IMR-90 (cell line): Measurements from ENCODE around the gene ANKRD63. TPM values are rescaled to one million over a fixed set of nuclear protein-coding genes. Genes with fewer than 3 reads are reported as not detected.

Experiments used
- ATAC-seq: fragments of 200-7000 bp; cut with Tn5 transposase; 2 replicates; pipeline ENCODE4 v1.9.1; 2020; ENCODE audit warnings: low read depth, mild to moderate bottlenecking, moderate library complexity
- BruUV-seq: library from RNA; stranded (reverse); fragments of 400-500 nt; replicated peaks from 2 replicates; lab custom pipeline; 2021; lab: Mats Ljungman, UMichigan
- CTCF ChIA-PET: fragments of 300-600 bp; formaldehyde crosslinking; extraction: SDS; loops from one replicate; lab custom pipeline; 2021; ENCODE audit warnings: antibody characterized with exemption; lab: Yijun Ruan, JAX
- POLR2A ChIA-PET: fragments of 300-600 bp; sonication (Branson Sonifier 250); formaldehyde crosslinking; loops from one replicate; lab custom pipeline; 2022; ENCODE audit warnings: antibody characterized with exemption; ENCODE audit not compliant: unreplicated experiment; lab: Charles Lee
- DNase-seq: peaks from one replicate; pipeline ENCODE4 v3.0.0; 2013
- H2AFZ ChIP-seq: replicated peaks from 2 replicates; pipeline ENCODE3; 2013; ENCODE audit warnings: low read length, mild to moderate bottlenecking; ENCODE audit not compliant: poor library complexity
- H2AK5ac ChIP-seq: 2 replicates; pipeline ENCODE4 v1.6.1; 2013; ENCODE audit warnings: low read depth, low read length, inconsistent platforms
- H2AK9ac ChIP-seq: replicated peaks from 2 replicates; pipeline ENCODE3; 2013; ENCODE audit warnings: mild to moderate bottlenecking, low read depth, low read length, moderate library complexity; ENCODE audit not compliant: poor library complexity
- H2BK120ac ChIP-seq: 2 replicates; pipeline ENCODE4 v1.6.1; 2013; ENCODE audit warnings: low read depth, low read length, inconsistent platforms
- H2BK15ac ChIP-seq: 3 replicates; pipeline ENCODE4 v1.6.1; 2013; ENCODE audit warnings: low read depth, low read length, inconsistent platforms
- H2BK20ac ChIP-seq: 2 replicates; pipeline ENCODE4 v1.6.1; 2013; ENCODE audit warnings: low read depth, mild to moderate bottlenecking, inconsistent platforms, low read length, moderate library complexity
- H2BK5ac ChIP-seq: 2 replicates; pipeline ENCODE4 v1.6.1; 2013; ENCODE audit warnings: mild to moderate bottlenecking, low read depth, low read length, inconsistent platforms; ENCODE audit not compliant: poor library complexity, severe bottlenecking
- H3K14ac ChIP-seq: replicated peaks from 2 replicates; pipeline ENCODE4 v1.6.1; 2013; ENCODE audit warnings: low read depth, low read length, inconsistent platforms
- H3K18ac ChIP-seq: 2 replicates; pipeline ENCODE4 v1.6.1; 2013; ENCODE audit warnings: low read depth, low read length, control low read depth
- H3K23ac ChIP-seq: 2 replicates; pipeline ENCODE4 v1.6.1; 2013; ENCODE audit warnings: low read depth, low read length, inconsistent platforms
- H3K27ac ChIP-seq: 2 replicates; pipeline ENCODE4 v1.5.1; 2013; ENCODE audit warnings: mild to moderate bottlenecking, control low read depth, low read length; ENCODE audit not compliant: insufficient read depth
- H3K27me3 ChIP-seq: 2 replicates; pipeline ENCODE4 v1.6.1; 2013; ENCODE audit warnings: low read length; ENCODE audit not compliant: control insufficient read depth, insufficient read depth
- H3K36me3 ChIP-seq: 2 replicates; pipeline ENCODE4 v1.6.1; 2013; ENCODE audit warnings: low read length, mixed read lengths; ENCODE audit not compliant: control insufficient read depth, insufficient read depth
- H3K4ac ChIP-seq: 2 replicates; pipeline ENCODE4 v1.6.1; 2013; ENCODE audit warnings: low read depth, low read length, inconsistent platforms
- H3K4me1 ChIP-seq: 2 replicates; pipeline ENCODE4 v1.6.1; 2013; ENCODE audit warnings: low read length, mixed read lengths; ENCODE audit not compliant: control insufficient read depth, insufficient read depth
- H3K4me2 ChIP-seq: 2 replicates; pipeline ENCODE4 v1.6.1; 2013; ENCODE audit warnings: low read depth, mild to moderate bottlenecking, control low read depth, low read length, moderate library complexity
- H3K4me3 ChIP-seq: 2 replicates; pipeline ENCODE4 v1.5.1; 2013; ENCODE audit warnings: low read depth, mild to moderate bottlenecking, control low read depth, low read length, moderate library complexity; ENCODE audit not compliant: insufficient read depth
- H3K56ac ChIP-seq: 2 replicates; pipeline ENCODE4 v1.6.1; 2013; ENCODE audit warnings: low read length, inconsistent platforms; ENCODE audit not compliant: insufficient read depth; ENCODE audit errors: extremely low read depth
- H3K79me1 ChIP-seq, 2 experiments: 2 replicates each; pipeline ENCODE4 v1.6.1; 2013; ENCODE audit warnings: low read length in 2 of 2, inconsistent platforms in 1 of 2, low read depth in 1 of 2
- H3K9ac ChIP-seq: 2 replicates; pipeline ENCODE4 v1.6.1; 2013; ENCODE audit warnings: low read depth, low read length, control low read depth
- H3K9me1 ChIP-seq: 2 replicates; pipeline ENCODE4 v1.6.1; 2013; ENCODE audit warnings: low read length, inconsistent platforms; ENCODE audit not compliant: insufficient read depth
- H3K9me3 ChIP-seq: 2 replicates; pipeline ENCODE4 v1.6.1; 2013; ENCODE audit warnings: low read length; ENCODE audit not compliant: control insufficient read depth, insufficient read depth
- H4K20me1 ChIP-seq: 2 replicates; pipeline ENCODE4 v1.6.1; 2013; ENCODE audit warnings: low read length, inconsistent platforms; ENCODE audit not compliant: insufficient read depth
- H4K5ac ChIP-seq: 2 replicates; pipeline ENCODE4 v1.6.1; 2013; ENCODE audit warnings: mild to moderate bottlenecking, low read depth, low read length, control low read depth
- H4K8ac ChIP-seq, 2 experiments: 2 replicates each; pipeline ENCODE4 v1.6.1; 2013; ENCODE audit warnings: low read depth in 2 of 2, low read length in 2 of 2, control low read depth in 1 of 2, inconsistent platforms in 1 of 2
- H4K91ac ChIP-seq: 2 replicates; pipeline ENCODE4 v1.6.1; 2013; ENCODE audit warnings: low read depth, low read length, inconsistent platforms; ENCODE audit not compliant: insufficient read depth
- CEBPB ChIP-seq: IDR thresholded peaks from 2 replicates; pipeline ENCODE4 v1.6.1; 2012; ENCODE audit warnings: low read depth, low read length, improper control_type of control experiment
- ELK1 ChIP-seq: fragments of 150-350 bp; IDR thresholded peaks from 2 replicates; pipeline ENCODE4 v1.6.1; 2016; ENCODE audit warnings: low read depth, mild to moderate bottlenecking, low read length, moderate library complexity, borderline replicate concordance
- WGBS, 2 experiments: methylation state at CpG; one replicate each; pipeline versions ENCODE4 v1.1.5 to v1.1.7; 2013; ENCODE audit warnings: missing lambda C conversion rate in 2 of 2; ENCODE audit not compliant: insufficient read length in 1 of 2; ENCODE audit errors: extremely low coverage in 2 of 2; 5-methylcytosine and 5-hydroxymethylcytosine counted together
- dilution Hi-C: fragments of 300-500 bp; cut with HindIII; formaldehyde crosslinking; loops from one replicate; pipeline ENCODE4 v1.14.3; 2018; ENCODE audit warnings: low sequenced_read_pairs; ENCODE audit not compliant: unreplicated experiment
- in situ Hi-C: fragments of 300-500 bp; cut with MboI; formaldehyde crosslinking; loops from 3 replicates; pipeline ENCODE4 v1.14.3; 2019; ENCODE audit warnings: low sequenced_read_pairs, inconsistent platforms, mixed read lengths
- intact Hi-C: fragments of 100-400 bp; cut with micrococcal nuclease; formaldehyde crosslinking; loops from 2 replicates; pipeline ENCODE4 v1.10.0; 2022
- polyA plus RNA-seq, 3 experiments: library from polyadenylated mRNA; depleted of rRNA; stranded (reverse); fragments of >200 nt; gene quantifications; 2 replicates each; pipeline ENCODE4 v1.2.3, GENCODE V29; 2012; ENCODE audit warnings: low replicate concordance in 1 of 3
- total RNA-seq: library from RNA; depleted of rRNA; stranded (reverse); fragments of >200 nt; gene quantifications from 2 replicates; pipeline ENCODE4 v1.2.3, GENCODE V29; 2012

The ANKRD63 gene
- total and polyA plus RNA-seq, 2 of the 4 experiments (the other 2 are of a cell fraction): not detected

DNA sequence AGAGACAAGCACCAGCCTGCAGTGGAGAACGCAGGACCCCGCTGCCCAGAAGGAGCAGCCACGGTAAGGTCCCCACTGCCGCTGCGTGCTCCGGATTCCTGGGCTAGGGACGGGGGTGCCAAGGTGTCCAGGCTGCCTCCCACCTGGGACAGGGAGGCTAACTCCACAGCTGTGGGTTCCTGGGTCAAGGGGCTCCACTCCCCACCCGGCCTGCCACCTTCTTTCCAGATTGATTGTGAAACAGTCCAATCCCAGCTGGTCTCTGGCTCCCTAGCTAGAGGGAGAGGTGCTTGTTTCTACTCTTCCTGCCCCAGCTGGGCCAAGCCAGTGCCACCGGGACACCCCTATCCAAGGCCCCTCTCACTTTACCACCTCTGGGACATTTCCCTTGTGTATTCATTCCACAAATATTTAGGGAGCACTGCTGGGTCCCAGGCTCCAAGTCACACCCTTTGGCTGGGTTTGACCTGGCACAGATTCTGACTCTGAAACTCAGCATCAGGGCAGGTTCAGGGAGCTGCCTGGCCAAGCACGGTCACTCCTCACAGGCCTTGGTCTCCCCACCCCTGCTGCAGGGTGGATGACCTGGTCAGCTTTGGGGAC is 42.1 kb downstream of the ANKRD63 start:
- TF ChIP-seq ELK1: no peak
- TF ChIP-seq CEBPB: peak; percentile 31; the same call in 1 of the 2 replicates
- no peak overlapping the region for H3K14ac ChIP-seq
- no peak overlapping the region for H4K91ac ChIP-seq
- intact Hi-C loops: no loop called here
- no peaks in the 10 kb centered on the region for H3K9me3 ChIP-seq
- no peak overlapping the region for H4K8ac ChIP-seq
- H2AK9ac ChIP-seq: peak overlapping the region; percentile 57
- H3K36me3 ChIP-seq: no peaks in the 10 kb centered on the region
- peaks cover 3% of the 10 kb centered on the region; the same call in 1 of the 2 replicates for H3K4me1 ChIP-seq
- no peaks in the 10 kb centered on the region for H4K20me1 ChIP-seq
- H4K5ac ChIP-seq: no peak overlapping the region
- ChIA-PET CTCF (interaction anchor here (0.6 kb wide), 1 partner anchor 1541 kb away, joined by 4 read pairs; no protein-coding TSS in a partner anchor), POLR2A (no interaction called here)
- no peak overlapping the region for H3K9ac ChIP-seq
- ATAC-seq: no peak
- H3K4me2 ChIP-seq: no peak overlapping the region
- H3K23ac ChIP-seq: no peak overlapping the region
- no peak overlapping the region for H2AFZ ChIP-seq
- no peak overlapping the region for H3K4me3 ChIP-seq
- no peak overlapping the region for H2BK5ac ChIP-seq
- dilution Hi-C loops: no loop called here
- H3K4ac ChIP-seq: no peak overlapping the region
- peaks cover 23% of the 10 kb centered on the region; the same call in 1 of the 2 replicates for H3K27me3 ChIP-seq
- no TSS peak for BruUV-seq
- 100% methylated on average over 2 of the region's 10 CpGs; no CpG with 5 or more reads in 1 of the 2 experiments for WGBS, 2 experiments
- in situ Hi-C loops: no loop called here
- no peaks in the 10 kb centered on the region for H3K9me1 ChIP-seq
- no peak overlapping the region for H3K56ac ChIP-seq
- H2BK15ac ChIP-seq: no peak overlapping the region
- no peak overlapping the region for H2AK5ac ChIP-seq
- no peak overlapping the region for H2BK120ac ChIP-seq
- no peak overlapping the region for H2BK20ac ChIP-seq
- no peaks in the 10 kb centered on the region for H3K79me1 ChIP-seq
- H3K27ac ChIP-seq: no peak overlapping the region
- DNase-seq: no peak
- no peak overlapping the region for H3K18ac ChIP-seq
